Lower lobe of right lung (tissue), 2 donors: ENCODE measurements around the gene OPRPN. TPM values are rescaled to one million over a fixed set of nuclear protein-coding genes. Genes with fewer than 3 reads are reported as not detected.
A peak's percentile ranks its signal among the peaks of the same experiment; 100 is the strongest.

ENCODE experiments used
- ATAC-seq, 2 donors: fragments of 200-7000 bp; cut with Tn5 transposase; one replicate each; pipeline ENCODE4 v1.9.1; 2020 to 2022; ENCODE audit warnings: mild to moderate bottlenecking in 2 of 2, moderate library complexity in 2 of 2
- DNase-seq: peaks from one replicate; pipeline ENCODE4 v3.0.0-alpha.2; 2020
- H3K27ac ChIP-seq: fragments of 200-600 bp; one replicate; pipeline ENCODE4 v1.8.0; 2022
- H3K27me3 ChIP-seq: fragments of 200-600 bp; one replicate; pipeline ENCODE4 v1.8.0; 2022; ENCODE audit warnings: low read depth
- H3K36me3 ChIP-seq: fragments of 200-600 bp; one replicate; pipeline ENCODE4 v1.8.0; 2022; ENCODE audit warnings: mild to moderate bottlenecking
- H3K4me1 ChIP-seq: fragments of 200-600 bp; one replicate; pipeline ENCODE4 v1.8.0; 2022
- H3K4me3 ChIP-seq: fragments of 200-600 bp; one replicate; pipeline ENCODE4 v1.8.0; 2022; ENCODE audit warnings: mild to moderate bottlenecking
- H3K9me3 ChIP-seq: fragments of 200-600 bp; one replicate; pipeline ENCODE4 v1.8.0; 2022
- intact Hi-C: fragments of 100-400 bp; cut with DNase I; formaldehyde crosslinking; loops from one replicate; pipeline ENCODE4 v1.11.0; 2022
- total RNA-seq: library from RNA; stranded (reverse); fragmentation: NEBNext Ultra II Directional; extraction: Animal tissue kit (Norgen Biotek cat#: 25700); gene quantifications from one replicate; pipeline ENCODE4 v1.2.1, GENCODE V29; 2021
- TF ChIP-seq, protein P1 (sequence below): fragments of 200-600 bp; IDR thresholded peaks from one replicate; pipeline ENCODE4 v1.8.0; 2022; ENCODE audit warnings: antibody characterized with exemption, mild to moderate bottlenecking
- donor health status: DM: no; HTN: yes; CAD: no; lungs with severe emphysema.

OPRPN gene
- total RNA-seq, 1 donor from 2014 or later: not detected

DNA sequence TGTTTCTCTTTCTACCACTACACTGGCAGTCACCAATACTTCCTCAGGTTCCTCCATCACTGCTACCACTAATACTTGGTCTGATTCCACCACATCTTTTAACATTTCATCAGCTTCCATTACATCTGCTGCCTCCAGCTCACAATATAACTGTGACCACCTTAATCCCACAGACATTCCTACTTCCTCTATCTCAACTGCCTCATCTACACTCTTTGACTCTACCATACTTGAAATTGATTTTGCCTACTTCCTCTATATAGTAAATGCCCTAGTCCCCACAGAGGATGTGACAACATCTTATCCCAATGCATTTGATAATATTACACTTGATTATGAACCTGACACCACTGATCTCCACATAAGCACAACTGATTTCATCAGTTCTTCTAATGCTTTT is 29.0 kb downstream of the OPRPN start:
- no peak for ATAC-seq
- H3K4me3 ChIP-seq: no peak overlapping the region
- no peaks in the 10 kb centered on the region for H3K9me3 ChIP-seq
- no peaks in the 10 kb centered on the region for H3K36me3 ChIP-seq
- DNase-seq: no peak
- no peaks in the 10 kb centered on the region for H3K27me3 ChIP-seq
- no peaks in the 10 kb centered on the region for H3K4me1 ChIP-seq
- TF ChIP-seq, protein P1, sequence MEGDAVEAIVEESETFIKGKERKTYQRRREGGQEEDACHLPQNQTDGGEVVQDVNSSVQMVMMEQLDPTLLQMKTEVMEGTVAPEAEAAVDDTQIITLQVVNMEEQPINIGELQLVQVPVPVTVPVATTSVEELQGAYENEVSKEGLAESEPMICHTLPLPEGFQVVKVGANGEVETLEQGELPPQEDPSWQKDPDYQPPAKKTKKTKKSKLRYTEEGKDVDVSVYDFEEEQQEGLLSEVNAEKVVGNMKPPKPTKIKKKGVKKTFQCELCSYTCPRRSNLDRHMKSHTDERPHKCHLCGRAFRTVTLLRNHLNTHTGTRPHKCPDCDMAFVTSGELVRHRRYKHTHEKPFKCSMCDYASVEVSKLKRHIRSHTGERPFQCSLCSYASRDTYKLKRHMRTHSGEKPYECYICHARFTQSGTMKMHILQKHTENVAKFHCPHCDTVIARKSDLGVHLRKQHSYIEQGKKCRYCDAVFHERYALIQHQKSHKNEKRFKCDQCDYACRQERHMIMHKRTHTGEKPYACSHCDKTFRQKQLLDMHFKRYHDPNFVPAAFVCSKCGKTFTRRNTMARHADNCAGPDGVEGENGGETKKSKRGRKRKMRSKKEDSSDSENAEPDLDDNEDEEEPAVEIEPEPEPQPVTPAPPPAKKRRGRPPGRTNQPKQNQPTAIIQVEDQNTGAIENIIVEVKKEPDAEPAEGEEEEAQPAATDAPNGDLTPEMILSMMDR: no peak
- no peak overlapping the region for H3K27ac ChIP-seq
- intact Hi-C loops: no loop called here

DNA sequence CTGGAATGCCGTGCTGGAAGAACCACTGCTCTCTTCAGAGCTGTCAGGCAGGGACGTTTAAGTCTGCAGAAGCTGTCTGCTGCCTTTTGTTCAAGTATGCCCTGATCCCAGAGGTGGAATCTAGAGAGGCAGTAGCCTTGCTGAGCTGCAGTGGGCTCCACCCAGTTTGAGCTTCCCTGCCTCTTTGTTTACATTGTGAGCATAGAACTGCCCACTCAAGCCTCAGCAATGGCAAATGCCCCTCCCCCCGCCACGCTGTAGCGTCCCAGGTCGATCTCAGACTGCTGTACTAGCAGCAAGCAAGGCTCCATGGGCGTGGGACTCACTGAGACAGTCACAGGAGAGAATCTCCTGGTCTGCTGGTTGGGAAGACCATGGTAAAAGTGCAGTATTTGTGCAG is 39.5 kb downstream of the OPRPN start:
- H3K9me3 ChIP-seq: no peaks in the 10 kb centered on the region
- no peak overlapping the region for H3K27ac ChIP-seq
- H3K4me3 ChIP-seq: no peak overlapping the region
- no peaks in the 10 kb centered on the region for H3K27me3 ChIP-seq
- H3K4me1 ChIP-seq: no peaks in the 10 kb centered on the region
- H3K36me3 ChIP-seq: no peaks in the 10 kb centered on the region
- TF ChIP-seq, protein P1: no peak
- DNase-seq: no peak
- intact Hi-C loops: no loop called here
- ATAC-seq: no peak

DNA sequence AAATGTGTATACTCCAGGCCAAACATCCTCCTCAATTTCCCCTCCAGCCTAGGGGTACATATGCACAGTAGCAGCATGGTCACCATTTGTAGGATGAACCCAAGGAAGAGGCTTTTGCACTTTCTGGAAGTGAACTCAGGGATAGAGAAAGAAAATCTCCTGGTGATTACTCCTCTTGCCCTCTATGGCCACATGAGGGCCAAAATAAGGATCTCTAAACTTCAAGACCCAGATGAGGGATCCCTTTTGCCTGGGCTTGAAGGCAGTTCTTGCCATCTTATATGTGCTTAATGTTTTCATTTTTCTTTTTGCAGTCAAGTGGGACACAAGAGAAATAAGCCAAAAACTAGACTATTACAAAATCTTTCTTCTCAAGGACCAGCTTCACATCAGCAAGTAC is 44.7 kb downstream of the OPRPN start:
- intact Hi-C loops: no loop called here
- no peaks in the 10 kb centered on the region for H3K4me1 ChIP-seq
- DNase-seq: no peak
- H3K27ac ChIP-seq: no peak overlapping the region
- TF ChIP-seq, protein P1: no peak
- ATAC-seq: no peak
- no peaks in the 10 kb centered on the region for H3K27me3 ChIP-seq
- no peak overlapping the region for H3K4me3 ChIP-seq
- no peaks in the 10 kb centered on the region for H3K9me3 ChIP-seq
- no peaks in the 10 kb centered on the region for H3K36me3 ChIP-seq

- intact Hi-C loops: no loop called here
- ATAC-seq: no peak
- TF ChIP-seq, protein P1: no peak
Measured at GRCh38 chr4:70443329-70443728, 45.6 kb downstream of the OPRPN start.

DNA sequence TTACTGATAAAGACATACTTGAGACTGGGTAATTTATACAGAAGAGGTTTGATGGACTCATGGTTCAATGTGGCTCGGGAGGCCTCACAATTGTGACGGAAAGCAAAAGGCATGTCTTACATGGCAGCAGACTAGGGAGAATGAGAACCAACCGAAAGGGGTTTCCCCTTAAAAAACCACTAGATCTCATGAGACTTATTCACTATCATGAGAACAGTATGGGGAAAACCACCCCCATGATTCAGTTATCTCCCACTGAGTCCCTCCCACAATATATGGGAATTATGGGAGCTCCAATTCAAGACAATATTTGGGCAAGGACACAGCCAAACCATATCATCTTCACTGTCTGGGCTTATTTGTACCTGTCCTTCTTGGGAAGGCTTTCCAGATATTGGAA is 51.5 kb downstream of the OPRPN start:
- intact Hi-C loops: no loop called here
- TF ChIP-seq, protein P1: no peak
- H3K4me3 ChIP-seq: no peak overlapping the region
- H3K36me3 ChIP-seq: no peaks in the 10 kb centered on the region
- ATAC-seq: no peak
- no peak overlapping the region for H3K27ac ChIP-seq
- DNase-seq: no peak
- H3K9me3 ChIP-seq: peaks cover 3% of the 10 kb centered on the region
- H3K4me1 ChIP-seq: no peaks in the 10 kb centered on the region
- H3K27me3 ChIP-seq: no peaks in the 10 kb centered on the region

More at GRCh38 chr4:70443329-70443728, 45.6 kb downstream of the OPRPN start:
- Histone ChIP-seq H3K9me3 (no peaks in the 10 kb centered on the region), H3K27ac (no peak overlapping the region), H3K4me1 (no peaks in the 10 kb centered on the region), H3K36me3 (no peaks in the 10 kb centered on the region), H3K27me3 (no peaks in the 10 kb centered on the region), H3K4me3 (no peak overlapping the region)
- DNase-seq: no peak

GRCh38 chr4:70452946-70453345 is 55.2 kb downstream of the OPRPN start:
- Histone ChIP-seq H3K4me1 (no peaks in the 10 kb centered on the region), H3K36me3 (no peaks in the 10 kb centered on the region), H3K4me3 (no peak overlapping the region), H3K27ac (no peak overlapping the region), H3K27me3 (no peaks in the 10 kb centered on the region), H3K9me3 (peaks cover 3% of the 10 kb centered on the region)
- TF ChIP-seq, protein P1: no peak
- no peak for DNase-seq
- peak in 1 of 2 donors; percentile 19 for ATAC-seq
- intact Hi-C loops: no loop called here
